ENCODE results near the gene PPP4R1.

Gene PPP4R1

DNA sequence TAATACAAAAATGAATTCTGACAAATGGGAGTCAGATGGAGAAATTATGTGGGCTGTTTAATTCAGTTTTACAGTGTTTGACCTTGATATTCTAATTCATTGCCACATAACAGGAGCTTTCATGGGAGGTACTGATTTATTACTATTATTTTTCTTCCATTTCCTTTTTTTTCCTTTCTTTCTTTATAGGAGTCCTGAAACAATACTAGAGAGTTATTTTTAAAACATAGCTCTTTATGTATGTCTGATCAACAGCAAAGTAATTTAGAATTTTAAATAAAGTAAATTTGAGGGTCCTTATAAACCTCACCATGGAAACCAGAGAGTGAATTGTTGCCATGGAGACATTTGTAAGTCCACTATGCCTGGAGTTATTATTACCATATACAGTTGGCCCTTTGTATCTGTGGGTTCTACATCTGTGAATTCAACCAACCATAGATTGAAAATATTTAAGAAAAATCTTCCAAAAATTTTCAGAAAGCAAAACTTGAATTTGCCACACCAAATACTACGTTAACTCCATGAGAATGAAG lies 40.9 kb upstream of the PPP4R1 start:
- DNase-seq (ENCODE audit: low spot score): no peak
- TF ChIP-seq, protein P1, sequence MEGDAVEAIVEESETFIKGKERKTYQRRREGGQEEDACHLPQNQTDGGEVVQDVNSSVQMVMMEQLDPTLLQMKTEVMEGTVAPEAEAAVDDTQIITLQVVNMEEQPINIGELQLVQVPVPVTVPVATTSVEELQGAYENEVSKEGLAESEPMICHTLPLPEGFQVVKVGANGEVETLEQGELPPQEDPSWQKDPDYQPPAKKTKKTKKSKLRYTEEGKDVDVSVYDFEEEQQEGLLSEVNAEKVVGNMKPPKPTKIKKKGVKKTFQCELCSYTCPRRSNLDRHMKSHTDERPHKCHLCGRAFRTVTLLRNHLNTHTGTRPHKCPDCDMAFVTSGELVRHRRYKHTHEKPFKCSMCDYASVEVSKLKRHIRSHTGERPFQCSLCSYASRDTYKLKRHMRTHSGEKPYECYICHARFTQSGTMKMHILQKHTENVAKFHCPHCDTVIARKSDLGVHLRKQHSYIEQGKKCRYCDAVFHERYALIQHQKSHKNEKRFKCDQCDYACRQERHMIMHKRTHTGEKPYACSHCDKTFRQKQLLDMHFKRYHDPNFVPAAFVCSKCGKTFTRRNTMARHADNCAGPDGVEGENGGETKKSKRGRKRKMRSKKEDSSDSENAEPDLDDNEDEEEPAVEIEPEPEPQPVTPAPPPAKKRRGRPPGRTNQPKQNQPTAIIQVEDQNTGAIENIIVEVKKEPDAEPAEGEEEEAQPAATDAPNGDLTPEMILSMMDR (IDR thresholded peaks at IDR 0.05; ENCODE audit: extremely low read depth, insufficient read depth, missing control alignments): no peak
- in situ Hi-C loops (cut with MboI; ENCODE audit: low pct_unique_long_range_greater_than_20kb, low sequenced_read_pairs, unreplicated experiment): no loop called here

- in situ Hi-C loops (cut with MboI; ENCODE audit: low pct_unique_long_range_greater_than_20kb, low sequenced_read_pairs, unreplicated experiment): no loop called here
- TF ChIP-seq, protein P1 (IDR thresholded peaks at IDR 0.05; ENCODE audit: extremely low read depth, insufficient read depth, missing control alignments): no peak
- DNase-seq (ENCODE audit: low spot score): no peak
Observed at GRCh38 chr18:9653390-9653789, 39.0 kb upstream of the PPP4R1 start.

DNA sequence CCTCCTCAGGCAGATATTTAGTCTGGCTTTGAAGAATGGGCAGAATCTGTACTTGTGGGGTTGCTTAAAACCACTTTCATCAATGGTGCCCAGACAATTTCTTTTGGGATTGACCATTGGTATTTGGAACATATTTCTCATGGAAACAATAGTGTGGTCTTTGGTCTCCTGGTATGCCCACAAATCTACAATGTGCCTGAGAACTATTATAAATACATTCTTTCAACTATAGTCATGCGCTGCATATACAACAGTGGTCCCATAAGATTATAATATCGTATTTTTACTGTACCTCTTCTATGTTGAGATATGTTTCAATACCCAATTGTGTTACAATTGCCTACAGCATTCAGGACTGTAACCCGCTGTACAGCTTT lies 34.8 kb upstream of the PPP4R1 start:
- DNase-seq (ENCODE audit: low spot score): no peak
- TF ChIP-seq, protein P1 (IDR thresholded peaks at IDR 0.05; ENCODE audit: extremely low read depth, insufficient read depth, missing control alignments): no peak
- in situ Hi-C loops (cut with MboI; ENCODE audit: low pct_unique_long_range_greater_than_20kb, low sequenced_read_pairs, unreplicated experiment): no loop called here

- in situ Hi-C loops (cut with MboI; ENCODE audit: low pct_unique_long_range_greater_than_20kb, low sequenced_read_pairs, unreplicated experiment): no loop called here
- peak; percentile 18 for DNase-seq (ENCODE audit: low spot score)
- TF ChIP-seq, protein P1 (IDR thresholded peaks at IDR 0.05; ENCODE audit: extremely low read depth, insufficient read depth, missing control alignments): no peak
Observed at GRCh38 chr18:9648431-9649163, 34.2 kb upstream of the PPP4R1 start.

- TF ChIP-seq, protein P1 (IDR thresholded peaks at IDR 0.05; ENCODE audit: extremely low read depth, insufficient read depth, missing control alignments): no peak
- no peak for DNase-seq (ENCODE audit: low spot score)
- in situ Hi-C loops (cut with MboI; ENCODE audit: low pct_unique_long_range_greater_than_20kb, low sequenced_read_pairs, unreplicated experiment): no loop called here
Observed at GRCh38 chr18:9647496-9648323, 33.4 kb upstream of the PPP4R1 start.

DNA sequence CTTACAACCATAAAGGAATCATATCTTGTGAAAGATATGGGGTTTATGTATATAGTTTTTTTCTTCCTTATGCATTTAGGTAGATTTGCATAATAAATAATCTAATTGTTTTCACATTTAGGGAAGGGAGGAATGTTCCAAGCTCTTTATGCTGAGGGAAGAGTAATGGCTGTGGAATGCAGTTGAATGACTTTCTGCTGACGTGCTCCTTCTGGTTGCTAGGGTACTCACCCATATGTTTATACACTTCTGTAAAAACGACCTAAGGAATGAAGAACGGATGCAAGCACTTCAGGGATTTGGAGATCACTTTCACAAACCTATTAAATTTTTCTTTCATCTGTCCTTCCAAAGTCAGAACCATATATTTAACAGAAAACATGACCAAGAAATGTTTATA lies 29.2 kb upstream of the PPP4R1 start:
- DNase-seq (ENCODE audit: low spot score): no peak
- in situ Hi-C loops (cut with MboI; ENCODE audit: low pct_unique_long_range_greater_than_20kb, low sequenced_read_pairs, unreplicated experiment): no loop called here
- TF ChIP-seq, protein P1 (IDR thresholded peaks at IDR 0.05; ENCODE audit: extremely low read depth, insufficient read depth, missing control alignments): no peak

Data from GM13977 (cell line).